ENCODE results near the gene SLC25A2. TPM values are rescaled to one million over a fixed set of nuclear protein-coding genes. Genes with fewer than 3 reads are reported as not detected.
"Not testable (repeated sequence)": the region's sequence is repeated elsewhere in the genome, so short reads cannot be mapped to it uniquely, and the experiment has no call there.

The SLC25A2 gene
- total RNA-seq: 0.25 TPM

DNA sequence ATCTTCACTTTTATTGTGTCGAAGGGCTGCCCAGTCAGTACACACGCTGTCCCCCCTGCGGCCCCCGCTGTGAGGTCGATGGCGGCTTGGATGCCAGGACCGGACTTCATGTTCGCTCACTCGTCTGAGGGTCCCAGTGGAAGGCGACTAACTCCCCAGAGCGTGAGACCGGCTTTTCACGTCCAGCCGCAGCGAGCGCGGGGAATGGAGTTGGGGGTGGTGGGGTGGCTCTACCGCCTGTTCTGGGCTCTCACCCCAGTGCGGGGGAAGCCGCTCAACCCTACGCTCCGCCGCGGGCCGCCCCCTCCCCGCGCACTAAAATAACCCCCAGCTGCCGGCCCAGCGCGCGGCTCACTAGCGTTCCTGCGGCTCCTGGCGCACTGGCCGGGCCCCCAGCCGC lies at the start of gene SLC25A2:
Gene SLC25A2 (minus strand): TSS at position 294 of the 400 bp plus-strand sequence. CDS start 184 bp downstream, at position 110.
- ATAC-seq (no peak), DNase-seq (ENCODE audit: low spot score) (no peak)

DNA sequence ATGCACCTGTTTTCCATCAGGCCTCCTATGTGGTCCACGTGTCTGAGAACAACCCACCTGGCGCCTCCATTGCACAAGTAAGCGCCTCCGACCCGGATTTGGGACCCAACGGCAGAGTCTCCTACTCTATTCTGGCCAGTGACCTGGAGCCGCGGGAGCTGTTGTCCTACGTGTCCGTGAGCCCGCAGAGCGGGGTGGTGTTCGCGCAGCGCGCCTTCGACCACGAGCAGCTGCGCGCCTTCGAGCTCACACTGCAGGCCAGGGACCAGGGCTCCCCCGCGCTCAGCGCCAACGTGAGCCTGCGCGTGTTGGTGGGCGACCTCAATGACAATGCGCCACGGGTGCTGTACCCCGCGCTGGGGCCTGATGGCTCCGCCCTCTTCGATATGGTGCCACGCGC lies 47.7 kb upstream of the SLC25A2 start:
- DNase-seq (ENCODE audit: low spot score): no peak
- ATAC-seq: no peak

DNA sequence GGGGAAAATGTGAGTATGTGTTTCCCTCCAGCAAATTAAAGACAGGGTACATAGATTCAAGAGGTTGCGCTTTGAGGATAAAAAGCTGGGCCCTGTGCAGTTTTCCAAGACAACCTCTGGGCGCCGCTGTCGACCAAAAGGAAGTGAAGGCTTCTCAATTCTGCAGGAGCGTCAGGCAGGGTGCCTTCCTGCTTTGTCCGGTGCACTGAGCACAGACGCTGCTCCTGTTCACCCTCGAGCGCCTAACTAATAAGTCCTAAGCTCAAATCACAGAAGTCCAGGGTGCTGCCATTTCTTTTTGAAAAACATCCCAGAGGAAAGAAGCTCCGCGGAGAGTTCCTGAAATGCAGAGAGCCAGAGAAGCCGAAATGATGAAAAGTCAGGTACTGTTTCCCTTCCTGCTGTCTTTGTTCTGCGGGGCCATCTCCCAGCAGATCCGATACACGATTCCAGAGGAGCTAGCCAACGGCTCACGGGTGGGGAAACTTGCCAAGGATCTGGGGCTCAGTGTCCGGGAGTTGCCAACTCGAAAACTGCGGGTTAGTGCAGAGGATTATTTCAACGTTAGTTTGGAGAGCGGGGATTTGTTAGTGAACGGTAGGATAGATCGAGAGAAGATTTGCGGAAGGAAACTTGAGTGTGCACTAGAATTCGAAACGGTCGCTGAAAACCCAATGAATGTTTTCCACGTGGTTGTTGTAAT lies 46.2 kb upstream of the SLC25A2 start, which contains the start of gene PCDHGB1:
Gene PCDHGB1 (plus strand): TSS at position 183 of the 703 bp plus-strand sequence. CDS start 162 bp downstream, at position 345.
- ATAC-seq (peak; percentile 44), DNase-seq (ENCODE audit: low spot score) (no peak)

DNA sequence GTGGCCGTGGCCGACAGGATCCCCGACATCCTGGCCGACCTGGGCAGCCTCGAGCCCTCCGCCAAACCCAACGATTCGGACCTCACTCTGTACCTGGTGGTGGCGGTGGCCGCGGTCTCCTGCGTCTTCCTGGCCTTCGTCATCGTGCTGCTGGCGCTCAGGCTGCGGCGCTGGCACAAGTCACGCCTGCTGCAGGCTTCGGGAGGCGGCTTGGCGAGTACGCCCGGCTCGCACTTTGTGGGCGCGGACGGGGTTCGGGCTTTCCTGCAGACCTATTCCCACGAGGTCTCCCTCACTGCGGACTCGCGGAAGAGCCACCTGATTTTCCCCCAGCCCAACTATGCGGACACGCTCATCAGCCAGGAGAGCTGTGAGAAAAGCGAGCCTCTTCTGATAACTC lies 42.2 kb upstream of the SLC25A2 start:
- ATAC-seq; DNase-seq (ENCODE audit: low spot score): not testable (repeated sequence)

DNA sequence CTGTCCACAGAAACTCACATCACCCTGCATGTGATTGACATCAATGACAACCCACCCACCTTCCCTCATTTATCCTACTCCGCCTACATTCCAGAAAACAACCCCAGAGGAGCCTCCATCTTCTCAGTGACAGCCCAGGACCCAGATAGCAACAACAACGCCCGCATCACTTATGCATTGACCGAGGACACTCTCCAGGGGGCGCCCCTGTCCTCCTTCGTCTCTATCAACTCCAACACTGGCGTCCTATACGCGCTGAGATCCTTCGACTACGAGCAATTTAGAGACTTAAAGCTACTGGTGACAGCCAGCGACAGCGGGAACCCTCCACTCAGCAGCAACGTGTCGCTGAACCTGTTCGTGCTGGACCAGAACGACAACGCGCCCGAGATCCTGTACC lies 41.5 kb upstream of the SLC25A2 start:
- ATAC-seq (no peak), DNase-seq (ENCODE audit: low spot score) (no peak)

DNA sequence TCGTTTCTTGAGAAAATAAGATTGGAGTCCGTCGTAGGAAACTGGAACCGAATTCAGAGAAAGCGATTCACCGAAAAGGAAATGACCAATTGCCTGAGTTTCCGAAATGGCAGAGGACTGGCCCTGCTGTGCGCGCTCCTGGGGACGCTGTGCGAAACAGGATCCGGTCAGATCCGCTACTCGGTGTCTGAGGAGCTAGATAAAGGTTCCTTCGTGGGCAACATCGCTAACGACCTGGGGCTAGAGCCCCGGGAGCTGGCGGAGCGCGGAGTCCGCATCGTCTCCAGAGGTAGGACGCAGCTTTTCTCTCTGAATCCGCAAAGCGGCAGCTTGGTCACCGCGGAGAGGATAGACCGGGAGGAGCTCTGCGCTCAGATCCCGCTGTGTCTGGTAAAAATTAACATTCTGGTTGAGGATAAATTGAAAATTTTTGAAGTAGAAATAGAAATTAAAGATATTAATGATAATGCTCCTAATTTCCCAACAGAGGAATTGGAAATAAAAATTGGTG lies 40.2 kb upstream of the SLC25A2 start:
- no peak for ATAC-seq
- no peak for DNase-seq (ENCODE audit: low spot score)

DNA sequence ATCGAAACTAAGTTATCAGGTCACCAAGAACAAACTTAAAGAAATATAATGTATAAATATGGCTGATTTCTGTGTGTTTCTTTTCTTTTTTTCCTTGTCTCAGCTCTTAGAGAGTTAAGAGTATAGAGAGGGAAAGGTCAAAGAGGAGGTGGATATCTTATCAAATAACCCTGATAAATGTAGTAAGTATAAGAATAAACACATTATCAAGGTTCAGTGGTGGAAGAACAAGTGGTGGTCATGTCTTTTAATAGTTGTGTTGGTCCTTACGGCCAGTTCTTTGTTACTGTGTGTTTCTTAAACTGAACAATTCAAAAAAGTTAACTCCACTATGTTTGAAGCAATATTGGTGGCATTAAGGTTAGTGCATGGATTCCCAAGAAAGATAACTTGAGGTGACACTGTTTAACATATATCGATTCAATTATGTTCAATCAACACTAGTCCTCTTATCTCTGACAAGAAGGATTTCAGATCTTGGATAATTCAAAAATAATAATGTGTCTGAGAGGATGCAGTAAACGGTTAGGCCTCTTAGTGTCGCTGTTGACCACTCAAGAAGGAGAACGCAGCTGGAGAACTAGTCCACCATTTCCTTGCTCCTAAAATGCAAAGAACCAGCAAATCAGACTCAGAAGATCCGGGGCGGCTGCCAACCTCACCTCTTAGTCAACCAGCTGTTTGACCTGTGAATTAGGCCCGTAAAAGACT lies 39.5 kb upstream of the SLC25A2 start, which contains the start of gene PCDHGA3:
Gene PCDHGA3 (plus strand): TSS at position 588 of the 711 bp plus-strand sequence. CDS start 205 bp downstream, outside the sequence.
- DNase-seq (ENCODE audit: low spot score) (no peak), ATAC-seq (peak; percentile 47)

DNA sequence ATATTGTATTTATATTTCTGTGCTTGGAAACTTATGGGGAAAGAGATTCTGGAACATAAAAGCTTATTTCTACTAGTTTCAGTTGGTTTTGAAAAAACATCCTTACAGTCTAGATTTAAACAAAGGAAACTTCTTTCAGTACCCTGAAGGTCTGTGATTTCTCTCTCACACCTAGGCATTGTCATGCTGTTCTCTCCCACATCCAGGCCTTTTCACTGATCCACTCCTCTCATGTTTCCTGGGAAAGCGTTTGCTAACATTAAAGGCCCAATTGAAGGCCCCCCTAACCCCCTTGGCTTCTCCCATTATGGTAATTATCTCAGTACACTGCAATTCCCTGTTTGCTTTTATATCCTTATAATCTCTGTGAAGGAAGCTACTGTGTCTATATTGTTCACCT lies 38.9 kb upstream of the SLC25A2 start:
- ATAC-seq (no peak), DNase-seq (ENCODE audit: low spot score) (no peak)

DNA sequence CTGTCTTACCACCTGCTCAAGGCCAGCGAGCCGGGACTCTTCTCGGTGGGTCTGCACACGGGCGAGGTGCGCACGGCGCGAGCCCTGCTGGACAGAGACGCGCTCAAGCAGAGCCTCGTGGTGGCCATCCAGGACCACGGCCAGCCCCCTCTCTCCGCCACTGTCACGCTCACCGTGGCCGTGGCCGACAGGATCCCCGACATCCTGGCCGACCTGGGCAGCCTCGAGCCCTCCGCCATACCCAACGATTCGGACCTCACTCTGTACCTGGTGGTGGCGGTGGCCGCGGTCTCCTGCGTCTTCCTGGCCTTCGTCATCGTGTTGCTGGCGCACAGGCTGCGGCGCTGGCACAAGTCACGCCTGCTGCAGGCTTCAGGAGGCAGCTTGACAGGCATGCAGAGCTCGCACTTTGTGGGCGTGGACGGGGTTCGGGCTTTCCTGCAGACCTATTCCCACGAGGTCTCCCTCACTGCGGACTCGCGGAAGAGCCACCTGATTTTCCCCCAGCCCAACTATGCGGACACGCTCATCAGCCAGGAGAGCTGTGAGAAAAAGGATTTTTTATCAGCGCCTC lies 37.0 kb upstream of the SLC25A2 start:
- not testable (repeated sequence) for DNase-seq (ENCODE audit: low spot score); ATAC-seq

DNA sequence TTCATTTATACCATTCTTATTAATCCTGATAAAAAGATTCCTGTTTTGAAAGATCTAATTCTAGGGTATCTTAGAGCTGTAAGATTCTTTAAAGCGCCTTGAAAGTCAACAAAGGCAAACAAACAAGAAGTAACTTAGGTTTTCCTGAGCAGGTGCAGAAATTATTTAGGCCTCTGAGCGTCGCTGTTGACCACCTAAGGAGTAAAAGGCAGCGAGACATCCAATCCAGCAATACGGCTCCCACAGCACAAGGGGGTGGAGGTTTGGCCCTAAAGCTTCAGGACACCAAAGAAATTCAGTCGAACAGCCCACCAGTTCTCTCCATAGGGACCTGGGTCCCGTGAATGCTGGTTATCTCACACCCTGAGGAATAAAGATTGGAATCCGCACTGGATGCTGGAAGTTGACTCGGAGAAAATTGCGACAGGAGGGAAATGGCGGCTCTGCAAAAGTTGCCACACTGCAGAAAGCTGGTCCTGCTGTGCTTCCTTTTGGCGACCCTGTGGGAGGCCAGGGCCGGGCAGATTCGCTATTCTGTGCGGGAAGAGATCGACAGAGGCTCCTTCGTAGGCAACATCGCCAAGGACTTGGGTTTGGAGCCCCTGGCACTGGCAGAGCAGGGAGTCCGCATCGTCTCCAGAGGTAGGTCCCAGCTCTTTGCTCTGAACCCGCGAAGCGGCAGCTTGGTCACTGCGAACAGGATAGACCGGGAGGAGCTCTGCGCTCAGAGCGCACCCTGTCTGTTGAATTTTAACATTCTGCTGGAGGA lies 34.9 kb upstream of the SLC25A2 start, which contains the start of gene PCDHGA2:
Gene PCDHGA2 (plus strand): TSS at position 223 of the 769 bp plus-strand sequence.
- no peak for DNase-seq (ENCODE audit: low spot score)
- ATAC-seq: peak; percentile 58

DNA sequence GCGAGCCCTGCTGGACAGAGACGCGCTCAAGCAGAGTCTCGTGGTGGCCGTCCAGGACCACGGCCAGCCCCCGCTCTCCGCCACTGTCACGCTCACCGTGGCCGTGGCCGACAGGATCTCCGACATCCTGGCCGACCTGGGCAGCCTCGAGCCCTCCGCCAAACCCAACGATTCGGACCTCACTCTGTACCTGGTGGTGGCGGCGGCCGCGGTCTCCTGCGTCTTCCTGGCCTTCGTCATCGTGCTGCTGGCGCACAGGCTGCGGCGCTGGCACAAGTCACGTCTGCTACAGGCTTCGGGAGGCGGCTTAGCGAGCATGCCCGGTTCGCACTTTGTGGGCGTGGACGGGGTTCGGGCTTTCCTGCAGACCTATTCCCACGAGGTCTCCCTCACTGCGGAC lies 28.7 kb upstream of the SLC25A2 start:
- ATAC-seq; DNase-seq (ENCODE audit: low spot score): not testable (repeated sequence)

DNA sequence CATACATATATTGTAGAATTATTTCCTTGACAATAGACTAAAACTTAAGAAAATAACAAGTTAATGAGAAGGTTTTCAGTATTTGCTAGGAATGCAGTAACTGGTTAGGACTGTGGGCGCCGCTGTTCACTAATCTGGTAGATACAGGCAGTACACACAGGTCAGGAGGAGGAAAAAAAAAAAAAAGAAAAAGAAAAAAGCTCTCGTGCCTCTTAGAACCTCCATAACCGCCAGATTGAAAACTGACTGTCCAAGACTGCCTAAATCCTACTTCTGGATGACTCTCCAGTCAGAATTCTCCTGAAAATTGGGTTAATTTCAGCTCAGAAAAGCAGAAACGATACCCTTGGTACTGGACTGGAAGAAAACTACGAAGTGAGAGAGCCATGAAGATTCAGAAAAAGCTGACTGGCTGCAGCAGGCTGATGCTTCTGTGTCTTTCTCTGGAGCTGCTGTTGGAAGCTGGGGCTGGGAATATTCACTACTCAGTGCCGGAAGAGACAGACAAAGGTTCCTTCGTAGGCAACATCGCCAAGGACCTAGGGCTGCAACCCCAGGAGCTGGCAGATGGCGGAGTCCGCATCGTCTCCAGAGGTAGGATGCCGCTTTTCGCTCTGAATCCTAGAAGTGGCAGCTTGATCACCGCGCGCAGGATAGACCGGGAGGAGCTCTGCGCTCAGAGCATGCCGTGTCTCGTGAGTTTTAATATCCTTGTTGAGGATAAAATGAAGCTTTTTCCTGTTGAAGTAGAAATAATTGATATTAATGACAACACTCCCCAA lies 26.6 kb upstream of the SLC25A2 start, which contains the start of gene PCDHGA1:
Gene PCDHGA1 (plus strand): TSS at position 216 of the 782 bp plus-strand sequence.
- ATAC-seq (no peak), DNase-seq (ENCODE audit: low spot score) (no peak)

DNA sequence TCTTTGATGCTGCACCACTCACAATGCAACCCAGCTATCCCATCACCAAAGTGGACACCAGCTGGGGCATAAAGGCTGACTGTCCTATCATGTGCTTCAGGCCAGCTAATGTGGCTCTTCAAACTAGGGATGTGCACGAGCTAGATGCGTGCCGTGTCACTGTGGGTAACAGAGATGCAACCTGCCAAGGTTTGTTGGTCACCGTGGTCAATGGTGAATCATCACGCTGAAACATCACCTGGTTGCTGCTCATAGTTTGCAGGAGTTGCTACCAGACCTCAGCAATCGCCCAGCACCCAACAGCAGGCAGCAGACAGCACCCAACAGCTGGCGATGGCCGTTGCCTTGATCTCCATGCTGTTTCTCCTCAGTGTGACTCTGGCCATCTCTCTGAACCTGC lies 24.4 kb upstream of the SLC25A2 start:
- ATAC-seq: no peak
- no peak for DNase-seq (ENCODE audit: low spot score)

DNA sequence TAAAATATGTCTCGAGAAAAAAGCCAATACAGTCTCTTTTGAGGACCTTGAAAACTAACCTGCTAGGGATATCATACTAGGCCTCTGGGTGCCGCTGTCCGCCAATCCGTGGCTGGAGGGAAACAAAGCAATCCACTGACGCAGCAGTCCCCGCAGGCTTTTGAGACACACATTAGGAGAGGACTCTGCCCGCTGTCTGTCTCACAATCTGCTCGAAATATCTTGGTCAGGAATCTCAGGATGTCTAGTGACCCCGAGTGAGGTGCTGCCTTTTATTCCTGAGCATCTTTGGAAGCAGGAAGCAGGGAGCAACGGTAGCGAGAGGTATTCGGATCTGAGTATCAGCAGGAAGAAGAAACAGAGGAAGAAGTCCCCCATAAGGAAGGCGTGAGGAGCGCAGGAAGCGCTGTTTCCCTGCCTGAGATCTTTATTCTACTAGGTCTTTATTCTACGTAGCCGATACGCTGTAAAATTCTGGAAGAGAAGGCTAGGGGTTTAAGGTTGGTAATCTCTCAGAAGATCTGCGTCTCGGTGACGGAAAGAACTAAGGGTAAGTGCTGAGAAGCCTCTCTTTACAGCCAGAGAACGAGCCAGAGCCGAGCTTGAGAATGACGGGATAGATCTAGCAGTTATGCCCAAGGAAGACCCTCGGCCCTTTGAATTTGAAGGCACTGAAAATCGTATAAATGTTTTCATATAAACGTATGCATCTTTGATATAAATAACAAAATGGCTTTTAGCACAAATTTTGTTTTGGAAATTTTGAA lies 22.4 kb upstream of the SLC25A2 start:
- DNase-seq (ENCODE audit: low spot score) (no peak), ATAC-seq (no peak)

DNA sequence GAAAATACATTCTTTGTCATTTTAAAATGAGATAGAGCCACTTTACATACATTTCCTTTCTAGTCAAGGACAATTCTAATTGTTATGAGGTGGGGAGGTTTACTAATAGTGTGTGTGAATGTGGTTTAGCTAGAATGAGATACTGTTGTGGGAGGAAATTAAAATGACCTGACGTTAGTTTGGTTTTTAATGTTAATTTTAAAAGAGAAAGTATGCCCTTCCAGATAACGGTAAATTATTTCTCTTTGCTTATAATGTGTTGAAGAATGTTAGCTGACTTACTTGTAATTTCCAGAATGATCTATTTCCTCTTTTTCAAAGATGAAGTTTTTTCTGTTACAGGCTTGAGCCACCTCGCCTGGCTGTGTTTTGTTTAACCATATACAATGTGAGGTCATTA lies 18.4 kb upstream of the SLC25A2 start:
- DNase-seq (ENCODE audit: low spot score) (no peak), ATAC-seq (no peak)

DNA sequence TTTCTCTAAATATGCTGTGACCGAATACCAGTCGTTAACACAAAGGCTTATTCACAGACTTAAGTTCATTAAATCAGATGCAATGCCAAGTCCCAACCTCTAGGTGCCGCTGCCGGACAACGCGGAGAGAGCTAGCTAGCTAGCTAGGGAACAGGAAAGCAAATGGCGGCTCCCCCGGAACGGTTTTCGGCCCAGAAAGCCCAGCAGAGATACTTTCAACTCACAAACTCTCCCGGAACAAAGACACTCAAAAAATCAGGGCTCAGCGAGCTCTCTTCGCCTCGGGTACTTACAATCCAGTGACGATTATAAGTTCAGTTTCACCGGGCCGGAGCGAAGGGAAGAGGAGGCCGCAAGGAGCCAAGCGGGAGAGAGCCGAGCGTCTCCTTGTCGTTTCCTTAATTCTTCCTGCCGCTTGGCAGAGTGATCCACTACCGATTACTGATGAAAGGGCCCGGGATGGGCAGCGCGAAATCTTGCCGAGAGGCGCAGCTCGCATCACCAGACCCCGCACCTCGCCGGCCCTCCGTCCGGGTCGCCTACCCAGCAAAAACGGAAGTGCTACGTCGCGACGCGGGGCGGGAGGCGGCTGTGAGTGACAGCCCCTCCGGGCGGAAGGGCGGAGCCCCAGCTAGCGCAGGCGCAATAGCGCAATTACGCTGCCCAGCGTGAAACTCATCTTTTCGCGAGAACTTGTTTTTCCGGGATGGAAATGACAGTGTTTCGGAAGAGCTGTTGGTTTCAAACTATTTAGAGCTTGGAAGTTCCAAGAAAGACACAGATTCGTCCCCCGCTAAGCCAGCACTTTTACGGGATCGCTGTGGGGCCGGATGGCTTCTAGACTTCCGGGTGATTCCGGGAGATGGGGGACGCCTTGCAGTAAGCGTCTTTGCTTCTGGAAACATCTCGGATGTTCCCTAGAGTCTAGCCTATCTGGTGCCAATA lies 16.6 kb upstream of the SLC25A2 start, which contains the start of gene TAF7:
Gene TAF7 (minus strand): TSS at position 560 of the 945 bp plus-strand sequence. CDS start 740 bp downstream, outside the sequence.
- DNase-seq (ENCODE audit: low spot score) (peak; percentile 91), ATAC-seq (peak; percentile 98)

DNA sequence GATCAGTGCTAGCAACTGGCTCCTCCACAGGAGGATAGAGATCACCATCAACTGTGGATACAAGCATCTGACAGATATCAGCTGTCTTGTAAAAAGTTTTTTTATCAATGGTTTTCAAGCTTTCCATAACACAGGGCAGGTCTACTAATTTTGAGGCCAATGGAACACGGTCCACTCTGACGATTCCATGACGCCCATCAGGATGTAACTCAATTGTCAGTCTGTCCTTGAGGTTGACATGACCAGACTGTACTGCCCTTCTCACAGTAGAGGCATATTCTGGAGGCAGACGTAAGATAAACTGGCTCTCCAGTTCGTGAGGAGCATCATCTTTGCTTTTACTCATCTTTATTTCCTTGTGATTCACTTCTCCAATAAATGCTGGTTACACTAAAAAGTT lies 15.8 kb upstream of the SLC25A2 start:
- ATAC-seq (no peak), DNase-seq (ENCODE audit: low spot score) (no peak)

DNA sequence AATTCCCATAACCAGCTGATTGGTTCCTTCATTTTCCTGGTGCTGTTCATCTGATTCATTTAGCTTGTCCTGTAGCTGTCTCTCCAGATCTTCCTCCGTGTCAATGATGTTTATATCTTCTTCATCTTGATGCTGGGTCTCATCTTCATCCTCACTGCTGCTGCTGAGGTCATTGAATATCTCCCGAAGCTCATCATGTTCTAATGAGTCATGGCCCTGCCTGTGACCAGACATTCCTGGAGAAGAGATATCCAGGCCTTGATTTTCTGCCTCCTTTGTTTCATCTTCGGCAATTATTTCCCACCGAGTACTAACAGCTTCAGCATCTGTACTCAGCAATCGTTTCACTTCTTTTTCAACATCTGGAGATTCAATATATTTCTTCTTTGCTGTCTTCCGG lies 15.4 kb upstream of the SLC25A2 start:
- no peak for ATAC-seq
- no peak for DNase-seq (ENCODE audit: low spot score)
